ENCODE results near the gene APPL1. TPM values are rescaled to one million over a fixed set of nuclear protein-coding genes. Genes with fewer than 3 reads are reported as not detected.

Gene APPL1
- total RNA-seq (2013; cell fraction: nucleolus; rRNA removed) = 91.7 and 99.2 TPM in 2 replicates
- total RNA-seq (2014; rRNA removed) = 56.5 and 66.2 TPM in 2 replicates
- total RNA-seq (2014; rRNA removed; fragmentation: Illumina TruSeq; extraction: Trizol) = 46.5 and 46.7 TPM in 2 replicates
- 35.2 and 39.5 TPM in 2 replicates for total RNA-seq (2021)
- 15.1 TPM for polyA plus RNA-seq (2011; ENCODE audit: low read depth)
- 40.9 and 66.4 TPM in 2 replicates for polyA plus RNA-seq (2011; rRNA removed)
- 21.2 and 22.6 TPM in 2 replicates for polyA plus RNA-seq (2011; cell fraction: cytosol; rRNA removed)
- polyA plus RNA-seq (2011; cell fraction: nucleus; rRNA removed) = 16.3 and 16.4 TPM in 2 replicates
- 20.5 and 22.5 TPM in 2 replicates for polyA plus RNA-seq (2012)
- polyA plus RNA-seq (2014; fragmentation: Illumina TruSeq; extraction: Trizol) = 38.3 and 44.0 TPM in 2 replicates
- polyA plus RNA-seq (2014; fragmentation: Nextera tagmentation; extraction: Ambion mirVana) = 10 to 100 TPM; 15.0 to 16.6 TPM
- polyA plus RNA-seq (2014; rRNA removed) = 23.1 and 26.0 TPM in 2 replicates
- 10 to 100 TPM; 73.4 to 77.6 TPM for polyA plus RNA-seq (2016; fragmentation: Nextera tagmentation; extraction: Ambion mirVana)
- 58.4 and 64.9 TPM in 2 replicates for polyA minus RNA-seq (2011; rRNA and poly(A)+ RNA removed)
- 27.5 and 41.4 TPM in 2 replicates for polyA minus RNA-seq (2011; cell fraction: cytosol; rRNA and poly(A)+ RNA removed)
- polyA minus RNA-seq (2011; cell fraction: nucleus; rRNA and poly(A)+ RNA removed) = 23.3 and 31.1 TPM in 2 replicates
- percentile 90 among the genes with signal in this experiment for Bru-seq, nascent RNA
- BruChase-seq, experiment 1, labeled RNA remaining after a 6-hour chase = percentile 94 among the genes with signal in this experiment
- percentile 91 among the genes with signal in this experiment for BruChase-seq, experiment 2, labeled RNA remaining after a 2-hour chase
- long read RNA-seq, experiment 1, full-length matches to known transcripts = 9 of 28 reads
- long read RNA-seq, experiment 1, partial matches to known transcripts = 12 of 28 reads
- long read RNA-seq, experiment 1, other reads (novel, unspliced or antisense) = 7 of 28 reads
- long read RNA-seq, experiment 2, full-length matches to known transcripts = 12 of 40 reads
- long read RNA-seq, experiment 2, partial matches to known transcripts = 15 of 40 reads
- long read RNA-seq, experiment 2, other reads (novel, unspliced or antisense) = 13 of 40 reads

DNA sequence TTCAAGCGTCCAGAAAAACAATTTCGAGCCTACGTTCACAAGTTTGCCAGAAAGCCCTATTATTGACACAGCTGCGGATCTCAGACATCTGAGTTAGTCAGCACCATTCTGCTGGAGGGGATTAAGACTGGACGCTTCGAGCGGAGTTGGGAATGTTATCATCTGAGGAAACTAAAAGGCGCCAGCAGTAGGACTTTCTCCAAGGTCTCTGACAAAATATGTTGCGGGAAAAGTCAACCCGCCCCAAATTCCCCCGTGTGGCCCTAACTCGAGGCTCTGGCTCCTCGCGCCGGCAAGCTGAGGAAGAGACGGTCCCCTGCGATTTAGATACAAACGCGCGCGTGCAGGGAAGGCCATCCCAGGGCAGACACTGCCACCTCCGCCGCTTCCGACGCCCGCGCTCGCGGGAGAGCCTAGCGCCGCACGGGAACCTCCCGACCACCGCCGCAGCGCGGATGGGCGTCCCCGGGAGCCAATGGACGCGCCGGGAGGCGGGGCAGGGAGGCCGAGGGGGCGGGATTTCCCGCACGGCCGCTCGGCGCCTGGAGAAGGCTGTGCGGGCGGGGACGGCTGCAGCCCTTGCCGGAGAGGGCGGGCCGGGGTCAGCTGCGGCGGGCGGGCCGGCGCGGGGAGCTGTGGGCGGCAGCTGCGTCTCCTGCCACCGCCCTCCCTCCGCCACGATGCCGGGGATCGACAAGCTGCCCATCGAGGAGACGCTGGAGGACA, at the start of gene APPL1:
Gene APPL1, plus strand, starts transcription at position 526 of the 726 bp plus-strand sequence. Its CDS starts 155 bp downstream, at position 681.
- TSS peak; percentile 77 for BruUV-seq (replicated peaks)
- no peak for TF ChIP-seq ZBTB4 (CRISPR knock-in tag; IDR thresholded peaks at IDR 0.05)
- TF ChIP-seq ZZZ3 (IDR thresholded peaks at IDR 0.05; ENCODE audit: control insufficient read depth, insufficient read length, low read depth) = no peak
- TF ChIP-seq ESRRA (IDR thresholded peaks at IDR 0.05; ENCODE audit: low read length) = no peak
- TF ChIP-seq MXI1 (IDR thresholded peaks at IDR 0.05; ENCODE audit: low read depth, low read length) = peak; percentile 64
- TF ChIP-seq, protein P1, sequence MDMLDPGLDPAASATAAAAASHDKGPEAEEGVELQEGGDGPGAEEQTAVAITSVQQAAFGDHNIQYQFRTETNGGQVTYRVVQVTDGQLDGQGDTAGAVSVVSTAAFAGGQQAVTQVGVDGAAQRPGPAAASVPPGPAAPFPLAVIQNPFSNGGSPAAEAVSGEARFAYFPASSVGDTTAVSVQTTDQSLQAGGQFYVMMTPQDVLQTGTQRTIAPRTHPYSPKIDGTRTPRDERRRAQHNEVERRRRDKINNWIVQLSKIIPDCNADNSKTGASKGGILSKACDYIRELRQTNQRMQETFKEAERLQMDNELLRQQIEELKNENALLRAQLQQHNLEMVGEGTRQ (IDR thresholded peaks at IDR 0.05; ENCODE audit: borderline replicate concordance, low read depth, low read length) = no peak
- TF ChIP-seq RAD51 (IDR thresholded peaks at IDR 0.05) = no peak
- no peak for TF ChIP-seq ZBED1 (IDR thresholded peaks at IDR 0.05; ENCODE audit: borderline replicate concordance)
- TF ChIP-seq TCF7 (IDR thresholded peaks at IDR 0.05; ENCODE audit: borderline replicate concordance) = no peak
- TF ChIP-seq, protein P2, sequence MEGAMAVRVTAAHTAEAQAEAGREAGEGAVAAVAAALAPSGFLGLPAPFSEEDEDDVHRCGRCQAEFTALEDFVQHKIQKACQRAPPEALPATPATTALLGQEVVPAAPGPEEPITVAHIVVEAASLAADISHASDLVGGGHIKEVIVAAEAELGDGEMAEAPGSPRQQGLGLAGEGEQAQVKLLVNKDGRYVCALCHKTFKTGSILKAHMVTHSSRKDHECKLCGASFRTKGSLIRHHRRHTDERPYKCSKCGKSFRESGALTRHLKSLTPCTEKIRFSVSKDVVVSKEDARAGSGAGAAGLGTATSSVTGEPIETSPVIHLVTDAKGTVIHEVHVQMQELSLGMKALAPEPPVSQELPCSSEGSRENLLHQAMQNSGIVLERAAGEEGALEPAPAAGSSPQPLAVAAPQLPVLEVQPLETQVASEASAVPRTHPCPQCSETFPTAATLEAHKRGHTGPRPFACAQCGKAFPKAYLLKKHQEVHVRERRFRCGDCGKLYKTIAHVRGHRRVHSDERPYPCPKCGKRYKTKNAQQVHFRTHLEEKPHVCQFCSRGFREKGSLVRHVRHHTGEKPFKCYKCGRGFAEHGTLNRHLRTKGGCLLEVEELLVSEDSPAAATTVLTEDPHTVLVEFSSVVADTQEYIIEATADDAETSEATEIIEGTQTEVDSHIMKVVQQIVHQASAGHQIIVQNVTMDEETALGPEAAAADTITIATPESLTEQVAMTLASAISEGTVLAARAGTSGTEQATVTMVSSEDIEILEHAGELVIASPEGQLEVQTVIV (IDR thresholded peaks at IDR 0.05; ENCODE audit: borderline replicate concordance, partially characterized antibody) = no peak
- peak; percentile 98 for TF ChIP-seq DPF2 (IDR thresholded peaks at IDR 0.05)

More for the DNA sequence above, at the start of gene APPL1:
- ChIA-PET CTCF (interaction anchor here (0.7 to 2.5 kb wide), 5 partner anchors 10 to 329 kb away, joined by 3 to 7 read pairs (median 4); partner anchors contain the start of gene PDE12), POLR2A (interaction anchor here (0.6 to 2.3 kb wide), 5 partner anchors 11 to 1727 kb away, joined by 3 to 11 read pairs (median 3); partner anchors contain the start of gene HESX1), SMC1A (ENCODE audit: uncharacterized antibody, unreplicated experiment) (interaction anchor here (1.0 to 1.7 kb wide), 9 partner anchors 10 to 329 kb away, joined by 3 to 7 read pairs (median 4); partner anchors contain the start of genes HESX1 and PDE12), RAD21 (ENCODE audit: unreplicated experiment) (interaction anchor here (1.6 to 2.0 kb wide), 3 partner anchors 28 to 58 kb away, joined by 3 to 12 read pairs (median 4); partner anchors contain the start of gene HESX1)
- Histone ChIP-seq H3K4me2 (ENCODE audit: control insufficient read depth, insufficient read depth) (peak within 1 kb of the TSS; percentile 80), H3K4me3 (peak within 1 kb of the TSS; percentile 89), H3K27ac (ENCODE audit: control insufficient read depth, insufficient read depth) (peak within 1 kb of the TSS; percentile 74), H2AFZ (ENCODE audit: control insufficient read depth, low read depth, low read length) (peak within 1 kb of the TSS; percentile 71), H3K36me3 (ENCODE audit: control insufficient read depth in 2 of 2, insufficient read depth in 2 of 2, low read length in 1 of 2) (no peaks in the 10 kb centered on the region), H3K79me2 (ENCODE audit: control insufficient read depth, insufficient read depth, low read length) (peaks cover 46% of the 10 kb centered on the region), H4K20me1 (ENCODE audit: control insufficient read depth, insufficient read depth) (no peaks in the 10 kb centered on the region), H3K9ac (ENCODE audit: control insufficient read depth, insufficient read depth, low read length) (peak within 1 kb of the TSS; percentile 83), H3K27me3 (replicated peaks in 1 of 2; ENCODE audit: control insufficient read depth in 2 of 2, insufficient read depth in 2 of 2, low read length in 1 of 2) (no peaks in the 10 kb centered on the region), H3K4me1 (ENCODE audit: control insufficient read depth, insufficient read depth, low read length) (peaks cover 17% of the 10 kb centered on the region), H3K9me3 (replicated peaks; ENCODE audit: control insufficient read depth, insufficient read depth, low read length) (no peaks in the 10 kb centered on the region)
- in situ Hi-C loops (cut with MboI) = no loop called here
- 1% methylated on average over 47 of the region's 71 CpGs for WGBS (ENCODE audit: insufficient coverage, insufficient replicate concordance, low lambda C conversion rate, missing lambda C conversion rate)
- peak; percentile 68 for DNase-seq (ENCODE audit: low read depth, low spot score)
- intact Hi-C loops (cut with micrococcal nuclease; ENCODE audit: unreplicated experiment) = no loop called here
- FAIRE-seq = no peak
- ATAC-seq = peak; percentile 95

Measured in GM12878 (cell line).